Glomerular endothelial cell (primary cell): ENCODE data around the gene C1orf105. TPM values are rescaled to one million over a fixed set of nuclear protein-coding genes. Genes with fewer than 3 reads are reported as not detected.
"Not testable (repeated sequence)": the region's sequence is repeated elsewhere in the genome, so short reads cannot be mapped to it uniquely, and the experiment has no call there.

ENCODE experiments used
- DNase-seq: peaks from one replicate; pipeline ENCODE4 v3.0.0-alpha.2; 2011; ENCODE audit warnings: low read depth, low spot score; ENCODE audit errors: extremely low read depth
- total RNA-seq: library from RNA; depleted of rRNA; stranded (reverse); fragments of >200 nt; gene quantifications from 2 replicates; pipeline ENCODE4 v1.2.3, GENCODE V29; 2015

The C1orf105 gene, protein sequence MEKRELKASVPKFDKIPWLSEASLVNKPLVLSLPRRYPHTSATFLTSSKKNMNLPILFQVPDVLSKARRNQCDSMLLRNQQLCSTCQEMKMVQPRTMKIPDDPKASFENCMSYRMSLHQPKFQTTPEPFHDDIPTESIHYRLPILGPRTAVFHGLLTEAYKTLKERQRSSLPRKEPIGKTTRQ
- total RNA-seq: not detected in 2 replicates

DNA sequence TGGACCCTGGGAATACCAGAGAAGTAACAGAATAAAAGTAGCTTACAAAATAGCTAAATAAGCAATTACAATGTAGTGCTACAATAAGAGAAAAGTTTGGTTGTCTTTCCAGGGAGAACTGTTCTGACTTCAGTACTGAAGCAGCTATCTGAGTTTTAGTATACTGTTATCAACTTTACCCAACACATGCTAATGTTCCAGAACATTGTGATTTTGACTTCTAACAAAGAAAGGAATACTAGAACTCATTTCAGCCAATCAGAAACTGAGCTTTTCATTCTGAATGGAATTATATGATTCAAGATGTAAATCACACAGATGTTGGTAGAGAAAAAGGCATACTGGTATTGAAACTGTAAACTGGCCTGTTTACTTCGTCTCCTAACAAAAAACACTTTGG is at the start of gene C1orf105:
C1orf105 (plus strand) TSS at position 301 of the 400 bp plus-strand sequence. CDS start 201 bp downstream, outside the sequence.
- no peak for DNase-seq

DNA sequence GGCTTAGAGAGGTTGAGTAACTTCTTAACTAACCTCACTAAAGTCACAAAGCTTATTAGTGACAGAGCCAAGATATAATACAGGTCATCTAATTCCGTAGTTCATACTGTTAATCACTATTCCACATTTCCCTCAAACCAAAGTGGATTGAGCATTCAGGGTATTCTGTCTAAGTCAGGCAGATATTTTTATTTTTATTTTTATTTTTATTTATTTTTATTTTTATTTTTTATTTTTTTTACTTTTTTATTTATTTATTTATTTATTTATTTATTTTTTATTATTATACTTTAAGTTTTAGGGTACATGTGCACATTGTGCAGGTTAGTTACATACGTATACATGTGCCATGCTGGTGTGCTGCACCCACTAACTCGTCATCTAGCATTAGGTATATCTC is 48.8 kb upstream of the C1orf105 start:
- DNase-seq: not testable (repeated sequence)

- no peak for DNase-seq
These were observed 46.6 kb upstream of the C1orf105 start for GRCh38 chr1:172373864-172374263.

DNA sequence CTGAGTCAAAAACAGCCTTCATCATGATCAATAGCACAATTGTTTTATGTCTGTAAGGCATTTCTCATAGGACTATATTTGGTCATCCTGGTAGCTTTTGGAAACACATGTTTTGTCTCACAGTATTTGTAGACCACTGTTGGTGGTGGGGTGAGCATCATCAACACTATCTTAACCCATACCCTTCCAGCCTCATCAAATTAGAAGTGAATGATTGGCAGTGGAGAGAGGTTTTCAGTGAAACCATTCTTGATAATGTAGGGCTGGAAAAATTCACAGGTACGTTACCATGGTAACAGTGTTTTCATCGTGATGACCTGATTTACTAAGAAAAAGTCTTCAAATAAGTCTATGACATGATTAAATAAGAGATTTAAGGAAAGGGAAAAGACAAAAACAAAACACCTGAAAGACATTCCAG is 45.3 kb upstream of the C1orf105 start:
- no peak for DNase-seq

- no peak for DNase-seq
These were observed 44.1 kb upstream of the C1orf105 start for GRCh38 chr1:172376431-172376830.

GRCh38 chr1:172377565-172377964 is 42.9 kb upstream of the C1orf105 start:
- DNase-seq: no peak

- DNase-seq: no peak
These were observed 42.2 kb upstream of the C1orf105 start for GRCh38 chr1:172378109-172378760.

DNA sequence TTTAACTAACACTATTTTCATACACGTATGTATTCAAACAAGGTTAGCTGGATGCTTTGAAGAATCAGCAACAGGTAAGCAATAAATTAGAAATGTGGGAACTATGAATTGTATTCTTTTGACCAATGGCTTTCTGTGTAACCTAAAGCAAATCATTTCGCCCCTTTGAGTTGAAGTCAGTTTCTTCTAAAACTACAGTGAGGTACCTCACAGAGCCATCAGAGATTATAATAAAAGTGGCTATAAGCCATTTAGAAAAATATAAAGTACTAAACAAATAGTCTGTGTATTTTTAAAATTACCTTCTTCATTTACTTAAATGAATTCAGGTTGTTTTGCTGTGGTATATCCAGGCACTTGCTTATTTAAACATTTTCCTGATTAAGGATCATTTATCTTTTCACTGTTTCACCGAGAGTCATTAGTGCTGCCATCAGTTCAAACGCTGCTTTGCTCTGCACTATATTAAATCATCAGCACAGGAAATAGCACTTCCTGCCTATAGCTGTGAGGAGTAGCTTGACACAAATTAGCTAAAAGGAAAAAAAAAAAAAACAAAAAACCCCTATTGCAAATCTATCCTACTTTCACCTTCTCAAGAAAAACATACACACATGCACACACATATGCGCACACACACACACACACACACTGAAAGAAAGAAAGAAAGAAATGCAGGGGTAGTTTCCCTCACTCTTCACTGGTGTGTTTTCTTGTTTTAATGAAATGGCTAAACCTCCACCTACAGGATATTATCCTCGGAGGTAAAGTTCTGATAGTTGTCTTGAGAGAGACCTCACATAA is 39.8 kb upstream of the C1orf105 start:
- no peak for DNase-seq

DNA sequence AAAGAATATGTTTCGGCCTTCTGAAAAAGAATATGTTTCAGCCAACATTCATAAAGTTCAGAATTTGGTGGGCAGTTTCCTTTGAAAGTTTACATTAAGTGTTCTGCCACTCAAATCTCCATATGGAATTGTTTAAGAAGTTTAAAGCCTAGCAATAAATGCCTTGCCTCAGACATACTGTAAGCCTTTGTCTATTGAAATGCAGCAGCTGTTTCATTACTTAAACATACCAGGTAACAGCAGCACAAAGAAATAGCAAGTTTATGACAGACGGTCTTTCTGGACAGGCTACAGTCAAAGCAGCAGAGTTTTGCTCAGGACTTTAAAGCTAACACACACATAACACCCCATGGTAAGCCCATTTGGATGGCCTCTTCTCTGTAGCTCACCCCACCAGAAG is 38.5 kb upstream of the C1orf105 start:
- DNase-seq: no peak

GRCh38 chr1:172382406-172382805 is 38.1 kb upstream of the C1orf105 start:
- DNase-seq: no peak

DNA sequence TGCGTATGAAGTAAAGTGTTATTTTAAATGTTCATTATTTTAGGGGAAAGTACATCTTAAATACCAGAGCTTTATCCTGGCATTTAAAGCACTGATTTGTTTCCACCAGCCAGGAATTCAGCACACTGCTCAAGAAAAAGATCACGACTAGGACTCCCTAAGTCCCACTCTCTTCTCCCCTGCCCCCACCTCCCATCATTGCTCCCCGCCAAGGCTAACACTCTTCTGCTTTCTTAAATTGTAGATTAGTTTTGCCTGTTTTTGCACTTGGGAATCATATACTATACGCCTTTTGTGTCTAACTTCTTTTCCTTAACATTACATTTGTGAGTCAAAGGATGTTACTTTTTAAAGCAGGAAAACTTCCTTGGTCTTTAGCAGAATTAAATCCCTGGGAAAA is 37.5 kb upstream of the C1orf105 start:
- no peak for DNase-seq

DNA sequence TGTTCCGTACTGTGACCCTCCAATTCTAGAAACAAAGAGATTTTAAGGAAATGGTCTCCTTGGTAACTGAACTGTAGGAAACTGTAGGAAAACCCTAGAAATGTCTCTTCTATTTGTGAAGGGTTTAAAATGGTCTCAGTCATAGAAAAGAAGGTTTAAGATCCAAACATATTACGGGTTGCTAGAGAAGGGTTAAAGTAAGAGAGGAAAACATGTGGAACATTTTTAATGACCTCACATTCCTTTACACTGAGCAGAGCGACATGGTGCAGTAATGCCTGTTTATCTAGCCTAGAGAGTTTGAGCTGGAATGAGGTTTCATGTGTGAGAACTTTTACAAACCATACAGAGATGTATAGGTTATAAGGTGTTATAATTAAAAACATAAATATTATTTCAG is 36.9 kb upstream of the C1orf105 start:
- no peak for DNase-seq

GRCh38 chr1:172384656-172385055 is 35.8 kb upstream of the C1orf105 start:
- DNase-seq: no peak

DNA sequence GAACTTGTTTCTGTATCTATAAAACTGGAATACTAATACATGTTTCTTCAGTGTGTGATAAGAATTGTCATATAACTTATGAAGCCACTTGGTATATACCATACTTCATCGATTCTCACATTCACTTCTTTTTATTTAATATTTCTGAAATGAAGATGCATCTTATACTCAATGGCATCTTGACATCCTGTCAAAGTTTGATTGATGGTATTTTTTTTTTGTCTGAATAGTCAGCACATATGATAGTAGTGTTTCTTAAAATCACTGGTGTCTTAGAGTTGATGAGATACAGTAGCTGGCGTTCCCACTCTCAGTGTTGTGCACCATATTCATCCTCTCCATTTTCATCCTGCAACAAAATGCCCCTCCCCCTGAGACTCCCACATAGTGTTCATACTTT is 34.4 kb upstream of the C1orf105 start:
- no peak for DNase-seq

- DNase-seq: no peak
These were observed 32.0 kb upstream of the C1orf105 start for GRCh38 chr1:172388490-172388889.

DNA sequence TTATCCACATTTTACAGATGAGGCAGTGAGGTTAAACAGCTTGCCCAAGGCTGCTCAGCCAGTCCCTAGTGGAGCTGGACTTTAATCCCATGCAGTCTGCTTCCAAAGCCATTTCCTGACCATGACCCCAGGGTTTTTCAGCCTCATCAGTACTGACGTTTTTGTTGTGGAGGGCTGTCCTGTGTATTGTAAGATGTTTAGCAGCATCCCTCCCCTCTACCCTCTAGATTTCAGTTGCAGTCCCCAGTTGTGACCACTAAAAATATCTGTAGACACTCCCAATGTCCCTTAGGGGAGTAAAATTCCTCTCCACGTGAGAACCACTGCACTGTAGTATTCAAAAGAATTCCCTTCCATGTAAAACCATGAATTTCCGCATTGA is 30.2 kb upstream of the C1orf105 start:
- no peak for DNase-seq

GRCh38 chr1:172390683-172391551 is 29.6 kb upstream of the C1orf105 start:
- no peak for DNase-seq

GRCh38 chr1:172391976-172392375 is 28.5 kb upstream of the C1orf105 start:
- no peak for DNase-seq

DNA sequence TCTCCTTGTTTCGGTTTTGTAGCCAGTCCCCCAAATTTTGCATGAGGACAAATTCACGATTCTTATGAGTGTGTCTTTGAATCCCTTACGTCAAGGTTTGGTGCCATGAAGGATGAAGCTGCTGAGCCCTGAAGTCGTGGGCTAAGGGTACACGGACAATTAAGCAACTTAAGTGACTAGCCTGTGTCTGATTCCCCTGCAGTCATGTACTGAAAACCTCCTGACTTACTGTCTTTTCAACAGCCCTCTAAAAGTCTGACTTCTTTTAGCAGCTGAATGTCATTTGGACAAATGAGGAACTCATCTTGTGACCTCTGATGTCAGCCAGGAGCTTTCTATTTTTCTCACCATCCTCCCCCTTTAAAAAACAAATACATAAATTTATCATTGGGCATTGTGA is 27.1 kb upstream of the C1orf105 start:
- DNase-seq: no peak

DNA sequence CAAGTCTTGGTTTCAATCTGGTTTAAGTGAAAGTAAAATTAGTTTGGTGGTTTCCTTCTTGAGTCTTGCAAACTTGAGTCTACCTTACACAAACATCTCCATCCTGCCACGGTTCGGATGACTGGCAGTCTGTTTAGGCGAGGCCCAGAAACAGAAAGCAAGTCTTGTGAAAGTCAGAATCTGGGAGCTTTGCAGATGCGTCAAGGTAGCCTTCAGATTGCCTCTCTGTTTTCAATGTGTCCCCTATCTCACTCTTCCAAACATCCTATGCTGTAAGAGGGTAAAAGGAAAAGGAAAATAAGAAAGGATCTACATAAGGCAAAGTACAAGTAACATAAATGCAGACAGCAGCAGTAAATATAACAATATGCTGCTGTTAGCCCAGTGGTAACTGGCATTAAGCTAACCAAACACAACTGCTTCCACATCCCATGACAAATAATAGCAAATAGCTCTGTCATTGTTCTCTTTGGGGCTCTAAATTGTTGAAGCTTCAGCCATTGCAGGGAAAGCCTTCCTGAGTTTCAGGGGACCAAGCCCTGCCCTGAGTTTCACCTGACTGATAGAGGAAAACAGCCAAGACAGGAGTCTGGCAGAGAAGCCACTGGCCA is 26.2 kb upstream of the C1orf105 start:
- DNase-seq: no peak

GRCh38 chr1:172394811-172395210 is 25.7 kb upstream of the C1orf105 start:
- no peak for DNase-seq
